Bronchial epithelial cell (primary cell): ENCODE measurements around the gene RABGAP1L. TPM values are rescaled to one million over a fixed set of nuclear protein-coding genes. Genes with fewer than 3 reads are reported as not detected.
"Not testable (repeated sequence)": the region's sequence is repeated elsewhere in the genome, so short reads cannot be mapped to it uniquely, and the experiment has no call there.

Experiments used
- DNase-seq: peaks from one replicate; pipeline ENCODE4 v3.0.0-alpha.2; 2010; ENCODE audit warnings: low read depth
- FAIRE-seq: peaks from 2 replicates; lab custom pipeline; 2011; peaks lifted over from hg19 to GRCh38; lab: Jason Lieb, UNC
- H3K27me3 ChIP-seq: 2 replicates; pipeline ENCODE4 v1.5.1; 2011; ENCODE audit warnings: low read length; ENCODE audit not compliant: control insufficient read depth, insufficient read depth
- H3K36me3 ChIP-seq: 2 replicates; pipeline ENCODE4 v1.5.1; 2011; ENCODE audit warnings: low read length; ENCODE audit not compliant: control insufficient read depth, insufficient read depth
- H3K4me3 ChIP-seq: 2 replicates; pipeline ENCODE4 v1.5.1; 2011; ENCODE audit warnings: mild to moderate bottlenecking, low read depth, low read length, control low read depth
- total RNA-seq: library from RNA; depleted of rRNA; stranded (reverse); fragments of >200 nt; gene quantifications from 2 replicates; pipeline ENCODE4 v1.2.1, GENCODE V29; 2014
- TF ChIP-seq, protein P1 (sequence below): IDR thresholded peaks from 2 replicates; pipeline ENCODE4 v1.5.1; 2011; ENCODE audit warnings: mild to moderate bottlenecking, moderate library complexity, low read length, control low read depth, inconsistent platforms; ENCODE audit not compliant: insufficient read depth, severe bottlenecking

The RABGAP1L gene
- total RNA-seq, 1 donor from 2014 or later, result 37.4 TPM

DNA sequence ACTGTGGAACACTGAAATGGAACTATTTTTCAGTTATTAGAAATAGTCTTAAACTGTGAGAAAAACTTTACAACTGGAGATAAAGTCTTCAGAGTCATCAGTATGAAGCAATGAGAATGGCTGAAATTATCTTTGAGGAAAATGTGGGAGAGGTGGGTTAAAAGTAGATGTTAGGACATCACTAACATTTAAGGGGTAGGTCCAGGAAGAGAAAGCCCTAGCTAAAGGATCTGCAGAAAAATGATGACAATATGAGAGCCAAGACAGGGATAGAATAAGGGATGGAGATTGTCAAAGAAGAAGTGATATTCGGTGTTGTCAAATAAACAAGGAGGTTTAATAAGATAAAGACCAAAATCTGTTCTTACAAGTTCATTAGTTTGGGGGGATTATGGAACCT lies 165.2 kb downstream of the RABGAP1L start:
- H3K4me3 ChIP-seq, result no peak overlapping the region
- TF ChIP-seq, protein P1, sequence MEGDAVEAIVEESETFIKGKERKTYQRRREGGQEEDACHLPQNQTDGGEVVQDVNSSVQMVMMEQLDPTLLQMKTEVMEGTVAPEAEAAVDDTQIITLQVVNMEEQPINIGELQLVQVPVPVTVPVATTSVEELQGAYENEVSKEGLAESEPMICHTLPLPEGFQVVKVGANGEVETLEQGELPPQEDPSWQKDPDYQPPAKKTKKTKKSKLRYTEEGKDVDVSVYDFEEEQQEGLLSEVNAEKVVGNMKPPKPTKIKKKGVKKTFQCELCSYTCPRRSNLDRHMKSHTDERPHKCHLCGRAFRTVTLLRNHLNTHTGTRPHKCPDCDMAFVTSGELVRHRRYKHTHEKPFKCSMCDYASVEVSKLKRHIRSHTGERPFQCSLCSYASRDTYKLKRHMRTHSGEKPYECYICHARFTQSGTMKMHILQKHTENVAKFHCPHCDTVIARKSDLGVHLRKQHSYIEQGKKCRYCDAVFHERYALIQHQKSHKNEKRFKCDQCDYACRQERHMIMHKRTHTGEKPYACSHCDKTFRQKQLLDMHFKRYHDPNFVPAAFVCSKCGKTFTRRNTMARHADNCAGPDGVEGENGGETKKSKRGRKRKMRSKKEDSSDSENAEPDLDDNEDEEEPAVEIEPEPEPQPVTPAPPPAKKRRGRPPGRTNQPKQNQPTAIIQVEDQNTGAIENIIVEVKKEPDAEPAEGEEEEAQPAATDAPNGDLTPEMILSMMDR, result no peak
- H3K36me3 ChIP-seq, result peaks cover 4% of the 10 kb centered on the region
- FAIRE-seq (no peak), DNase-seq (no peak)
- no peaks in the 10 kb centered on the region for H3K27me3 ChIP-seq

DNA sequence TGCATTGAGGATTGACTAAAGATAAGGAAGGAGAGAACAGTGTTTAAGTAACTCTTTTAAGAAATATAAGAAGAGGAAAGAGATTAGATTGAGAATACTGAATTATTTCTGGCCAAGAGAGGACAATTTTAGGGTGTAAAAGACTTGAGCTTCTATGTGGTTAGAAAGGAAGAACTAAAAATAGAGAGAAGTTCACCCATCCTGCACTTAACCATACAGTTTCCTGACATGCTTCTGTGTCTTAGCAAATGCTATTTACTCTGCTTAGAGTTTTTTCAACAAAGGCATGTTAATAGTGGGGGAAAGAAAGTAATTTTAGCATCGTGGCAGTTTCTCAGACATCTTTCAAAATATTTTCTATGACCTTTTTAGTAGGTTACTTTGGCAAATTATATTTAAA lies 165.6 kb downstream of the RABGAP1L start:
- peak; percentile 32 for FAIRE-seq
- Histone ChIP-seq H3K4me3 (no peak overlapping the region), H3K36me3 (peaks cover 4% of the 10 kb centered on the region), H3K27me3 (no peaks in the 10 kb centered on the region)
- DNase-seq, result no peak
- TF ChIP-seq, protein P1, result no peak

DNA sequence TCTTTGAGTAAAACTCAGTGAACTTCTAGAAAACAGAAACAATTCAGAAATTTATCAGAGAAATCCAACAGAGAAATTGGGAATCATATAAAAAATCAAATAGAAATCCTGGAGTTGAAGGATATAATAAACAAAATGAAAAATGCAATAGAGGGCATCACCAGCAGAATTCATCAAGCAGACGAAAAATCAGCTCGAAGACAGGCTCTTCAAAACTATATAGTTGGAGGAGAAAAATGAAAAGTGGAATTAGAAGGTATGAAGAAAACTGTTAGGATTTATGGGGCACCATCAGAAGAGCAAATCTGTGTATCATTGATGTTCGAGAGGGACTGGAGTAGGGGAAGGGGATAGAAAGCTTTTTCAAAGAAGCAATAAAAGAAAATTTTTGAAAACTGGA lies 167.0 kb downstream of the RABGAP1L start:
- no peak for FAIRE-seq
- peaks cover 4% of the 10 kb centered on the region for H3K36me3 ChIP-seq
- DNase-seq, result no peak
- TF ChIP-seq, protein P1, result no peak
- no peak overlapping the region for H3K4me3 ChIP-seq
- no peaks in the 10 kb centered on the region for H3K27me3 ChIP-seq

DNA sequence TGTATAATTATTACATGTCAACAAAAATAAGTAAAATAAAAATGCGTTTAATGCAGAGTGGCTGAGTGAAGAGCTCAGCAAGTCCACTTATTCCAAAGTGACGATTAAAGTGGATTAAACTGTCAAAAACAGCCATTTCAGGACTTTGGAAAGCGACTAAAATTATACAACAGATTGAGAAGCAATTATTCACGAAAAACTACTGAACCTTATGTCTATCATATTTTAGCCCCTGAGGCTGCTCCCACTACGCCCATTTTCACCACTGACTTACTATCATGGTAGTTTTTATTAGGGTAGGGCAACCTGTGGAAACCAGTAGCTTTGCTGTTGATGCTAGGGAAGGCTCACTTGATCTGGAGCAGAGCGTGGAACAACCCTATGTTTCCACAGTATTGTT lies 174.1 kb downstream of the RABGAP1L start:
- FAIRE-seq (no peak), DNase-seq (no peak)
- H3K27me3 ChIP-seq, result no peaks in the 10 kb centered on the region
- no peak overlapping the region for H3K4me3 ChIP-seq
- no peaks in the 10 kb centered on the region for H3K36me3 ChIP-seq
- TF ChIP-seq, protein P1, result no peak

DNA sequence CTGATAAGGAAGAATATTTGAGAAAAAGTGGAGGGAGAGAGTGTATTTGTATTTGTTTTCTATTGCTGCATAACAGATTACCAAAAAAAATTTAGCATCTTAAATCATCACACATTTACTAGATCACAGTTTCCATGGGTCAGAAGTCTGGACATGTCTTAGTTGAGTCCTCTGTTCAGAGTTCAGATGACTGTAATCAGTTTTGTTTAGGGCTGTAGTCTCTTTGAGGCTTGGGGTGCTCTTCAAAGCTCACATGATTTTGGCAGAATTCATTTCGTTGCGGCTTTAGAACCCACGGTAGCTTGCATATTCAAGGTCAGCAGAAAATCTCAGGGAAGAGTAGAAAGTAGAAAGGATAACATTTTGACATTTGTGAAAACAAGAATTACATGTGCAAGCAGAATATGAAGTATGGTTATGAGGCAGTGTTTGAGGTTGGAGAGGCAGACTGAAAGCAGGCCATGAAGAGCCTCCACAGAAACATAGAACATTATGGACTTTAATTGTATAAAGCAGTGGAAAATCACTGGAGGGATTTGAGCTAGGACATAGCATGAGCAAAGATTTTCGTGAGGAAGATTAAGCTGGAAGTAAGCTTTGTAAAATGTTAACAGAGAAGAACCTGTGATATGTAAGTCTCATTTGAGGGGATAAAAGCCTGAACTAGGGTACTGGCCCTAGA lies 177.8 kb downstream of the RABGAP1L start:
- Histone ChIP-seq H3K36me3 (no peaks in the 10 kb centered on the region), H3K27me3 (no peaks in the 10 kb centered on the region), H3K4me3 (no peak overlapping the region)
- TF ChIP-seq, protein P1, result no peak
- FAIRE-seq, result no peak
- peak; percentile 41 for DNase-seq

DNA sequence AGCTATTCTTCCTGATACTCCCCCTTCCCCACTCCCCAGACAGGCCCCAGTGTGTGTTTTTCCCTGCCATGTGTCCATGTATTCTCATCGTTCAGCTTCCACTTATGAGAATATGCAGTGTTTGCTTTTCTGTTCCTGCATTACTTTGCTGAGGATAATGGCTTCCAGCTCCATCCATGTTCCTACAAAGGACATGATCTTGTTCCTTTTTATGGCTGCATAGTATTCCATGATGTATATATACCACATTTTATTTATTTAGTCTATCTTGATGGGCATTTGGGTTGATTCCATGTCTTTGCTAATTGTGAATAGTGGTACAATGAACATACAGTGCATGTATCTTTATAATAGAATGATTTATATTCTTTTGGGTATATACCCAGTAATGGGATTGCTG lies 181.1 kb downstream of the RABGAP1L start:
- not testable (repeated sequence) for FAIRE-seq, H3K4me3 ChIP-seq, DNase-seq, H3K36me3 ChIP-seq, H3K27me3 ChIP-seq
